Measurements from ENCODE around the gene PROP1. TPM values are rescaled to one million over a fixed set of nuclear protein-coding genes. Genes with fewer than 3 reads are reported as not detected.

The PROP1 gene
- total RNA-seq, 1 donor from 2014 or later: not detected

- no peaks in the 10 kb centered on the region for H3K4me1 Mint-ChIP-seq (ENCODE audit: low read depth, unreplicated experiment)
- peaks cover 3% of the 10 kb centered on the region for H3K36me3 Mint-ChIP-seq (ENCODE audit: low read depth, unreplicated experiment)
- Histone ChIP-seq H3K4me2 (ENCODE audit: low read length) (no peak overlapping the region), H2AFZ (ENCODE audit: low read depth, low read length) (no peak overlapping the region), H3K4me1 (ENCODE audit: insufficient read depth, low read length) (no peaks in the 10 kb centered on the region), H3K36me3 (ENCODE audit: insufficient read depth, low read length) (no peaks in the 10 kb centered on the region), H3K79me2 (ENCODE audit: insufficient read depth, low read length) (no peaks in the 10 kb centered on the region), H3K9me3 (ENCODE audit: insufficient read depth, low read depth, low read length) (no peaks in the 10 kb centered on the region), H4K20me1 (ENCODE audit: insufficient read depth, low read length) (no peaks in the 10 kb centered on the region), H3K27ac (ENCODE audit: low read depth, low read length) (no peak overlapping the region), H3K9ac (ENCODE audit: low read length) (no peak overlapping the region), H3K27me3 (ENCODE audit: insufficient read depth, low read length) (no peaks in the 10 kb centered on the region), H3K4me3 (ENCODE audit: insufficient read depth, low read depth, low read length) (no peak overlapping the region)
- H3K4me3 Mint-ChIP-seq (ENCODE audit: unreplicated experiment): no peak overlapping the region
- FAIRE-seq (no peak), DNase-seq (ENCODE audit: low read depth) (no peak)
- peaks cover 2% of the 10 kb centered on the region for H3K9me3 Mint-ChIP-seq (ENCODE audit: unreplicated experiment)
- TF ChIP-seq EZH2 (IDR thresholded peaks at IDR 0.05; ENCODE audit: insufficient read depth, low read length) (no peak), CTCF (IDR thresholded peaks at IDR 0.05; ENCODE audit: insufficient read depth, low read depth, low read length) (no peak)
- H3K27ac Mint-ChIP-seq (ENCODE audit: unreplicated experiment): no peak overlapping the region
- H3K27me3 Mint-ChIP-seq (ENCODE audit: low read depth, unreplicated experiment): peaks cover 3% of the 10 kb centered on the region
These were observed 29.8 kb downstream of the PROP1 start for GRCh38 chr5:177966009-177966838.

GRCh38 chr5:177964471-177964870 lies 31.6 kb downstream of the PROP1 start:
- Histone ChIP-seq H3K27ac (ENCODE audit: low read depth, low read length) (no peak overlapping the region), H3K27me3 (ENCODE audit: insufficient read depth, low read length) (no peaks in the 10 kb centered on the region), H3K9ac (ENCODE audit: low read length) (no peak overlapping the region), H3K4me1 (ENCODE audit: insufficient read depth, low read length) (no peaks in the 10 kb centered on the region), H3K4me2 (ENCODE audit: low read length) (no peak overlapping the region), H2AFZ (ENCODE audit: low read depth, low read length) (no peak overlapping the region), H3K36me3 (ENCODE audit: insufficient read depth, low read length) (no peaks in the 10 kb centered on the region), H4K20me1 (ENCODE audit: insufficient read depth, low read length) (no peaks in the 10 kb centered on the region), H3K9me3 (ENCODE audit: insufficient read depth, low read depth, low read length) (no peaks in the 10 kb centered on the region), H3K79me2 (ENCODE audit: insufficient read depth, low read length) (no peaks in the 10 kb centered on the region), H3K4me3 (ENCODE audit: insufficient read depth, low read depth, low read length) (no peak overlapping the region)
- Mint-ChIP-seq H3K4me3 (ENCODE audit: unreplicated experiment) (no peak overlapping the region), H3K27ac (ENCODE audit: unreplicated experiment) (no peak overlapping the region), H3K9me3 (ENCODE audit: unreplicated experiment) (peaks cover 7% of the 10 kb centered on the region), H3K36me3 (ENCODE audit: low read depth, unreplicated experiment) (peaks cover 15% of the 10 kb centered on the region), H3K4me1 (ENCODE audit: low read depth, unreplicated experiment) (no peaks in the 10 kb centered on the region), H3K27me3 (ENCODE audit: low read depth, unreplicated experiment) (peaks cover 3% of the 10 kb centered on the region)
- TF ChIP-seq EZH2 (IDR thresholded peaks at IDR 0.05; ENCODE audit: insufficient read depth, low read length) (no peak), CTCF (IDR thresholded peaks at IDR 0.05; ENCODE audit: insufficient read depth, low read depth, low read length) (no peak)
- DNase-seq (ENCODE audit: low read depth) (no peak), FAIRE-seq (no peak)

GRCh38 chr5:177963966-177964365 lies 32.1 kb downstream of the PROP1 start:
- H3K9me3 ChIP-seq (ENCODE audit: insufficient read depth, low read depth, low read length): no peaks in the 10 kb centered on the region
- DNase-seq (ENCODE audit: low read depth) (no peak), FAIRE-seq (no peak)
- H3K4me3 Mint-ChIP-seq (ENCODE audit: unreplicated experiment): no peak overlapping the region
- TF ChIP-seq EZH2 (IDR thresholded peaks at IDR 0.05; ENCODE audit: insufficient read depth, low read length) (no peak), CTCF (IDR thresholded peaks at IDR 0.05; ENCODE audit: insufficient read depth, low read depth, low read length) (no peak)
- no peaks in the 10 kb centered on the region for H3K4me1 ChIP-seq (ENCODE audit: insufficient read depth, low read length)
- no peaks in the 10 kb centered on the region for H3K27me3 ChIP-seq (ENCODE audit: insufficient read depth, low read length)
- H3K9me3 Mint-ChIP-seq (ENCODE audit: unreplicated experiment): peaks cover 7% of the 10 kb centered on the region
- H3K27ac Mint-ChIP-seq (ENCODE audit: unreplicated experiment): no peak overlapping the region
- no peaks in the 10 kb centered on the region for H3K36me3 ChIP-seq (ENCODE audit: insufficient read depth, low read length)
- no peaks in the 10 kb centered on the region for H3K79me2 ChIP-seq (ENCODE audit: insufficient read depth, low read length)
- H2AFZ ChIP-seq (ENCODE audit: low read depth, low read length): no peak overlapping the region
- H4K20me1 ChIP-seq (ENCODE audit: insufficient read depth, low read length): no peaks in the 10 kb centered on the region
- no peak overlapping the region for H3K4me3 ChIP-seq (ENCODE audit: insufficient read depth, low read depth, low read length)
- peaks cover 15% of the 10 kb centered on the region for H3K36me3 Mint-ChIP-seq (ENCODE audit: low read depth, unreplicated experiment)
- H3K9ac ChIP-seq (ENCODE audit: low read length): no peak overlapping the region
- no peak overlapping the region for H3K4me2 ChIP-seq (ENCODE audit: low read length)
- no peaks in the 10 kb centered on the region for H3K4me1 Mint-ChIP-seq (ENCODE audit: low read depth, unreplicated experiment)
- no peak overlapping the region for H3K27ac ChIP-seq (ENCODE audit: low read depth, low read length)
- H3K27me3 Mint-ChIP-seq (ENCODE audit: low read depth, unreplicated experiment): peaks cover 3% of the 10 kb centered on the region
